G401 (cell line): ENCODE measurements around the gene NR5A2. TPM values are rescaled to one million over a fixed set of nuclear protein-coding genes. Genes with fewer than 3 reads are reported as not detected.
"Not testable (repeated sequence)": the region's sequence is repeated elsewhere in the genome, so short reads cannot be mapped to it uniquely, and the experiment has no call there.

Source experiments
- DNase-seq: peaks from one replicate; pipeline ENCODE4 v3.0.0-alpha.2; 2015; ENCODE audit warnings: low spot score
- in situ Hi-C: cut with HindIII; loops from 2 replicates; pipeline ENCODE4 v1.10.0; 2016; ENCODE audit warnings: low sequenced_read_pairs, mixed read lengths
- total RNA-seq: library from RNA; depleted of rRNA; stranded (reverse); fragments of >200 nt; shearing (Covaris generic); gene quantifications from 2 replicates; pipeline ENCODE4 v1.2.3, GENCODE V29; 2014

The NR5A2 gene
- total RNA-seq, 1 experiment from 2014 or later: not detected

GRCh38 chr1:200180821-200181220, 153.3 kb downstream of the NR5A2 start:
- DNase-seq: no peak
- in situ Hi-C loops: no loop called here

- DNase-seq: no peak
- in situ Hi-C loops: no loop called here
Observed at GRCh38 chr1:200181861-200182260, 154.4 kb downstream of the NR5A2 start.

GRCh38 chr1:200182701-200183100, 155.2 kb downstream of the NR5A2 start:
- no peak for DNase-seq
- in situ Hi-C loops: no loop called here

- in situ Hi-C loops: no loop called here
- no peak for DNase-seq
Observed at GRCh38 chr1:200183637-200184036, 156.1 kb downstream of the NR5A2 start.

GRCh38 chr1:200184196-200184595, 156.7 kb downstream of the NR5A2 start:
- peak; percentile 4 for DNase-seq
- in situ Hi-C loops: no loop called here

GRCh38 chr1:200185191-200185590, 157.7 kb downstream of the NR5A2 start:
- DNase-seq, in situ Hi-C loops: not testable (repeated sequence)

- in situ Hi-C loops, DNase-seq: not testable (repeated sequence)
Observed at GRCh38 chr1:200187332-200187731, 159.8 kb downstream of the NR5A2 start.

GRCh38 chr1:200191993-200192392, 164.5 kb downstream of the NR5A2 start:
- DNase-seq: no peak
- in situ Hi-C loops: no loop called here

GRCh38 chr1:200194477-200194876, 167.0 kb downstream of the NR5A2 start:
- in situ Hi-C loops: no loop called here
- no peak for DNase-seq

- in situ Hi-C loops: no loop called here
Observed at GRCh38 chr1:200198236-200198635, 170.7 kb downstream of the NR5A2 start.

GRCh38 chr1:200205216-200205995, 177.9 kb downstream of the NR5A2 start:
- DNase-seq: no peak
- in situ Hi-C loops: no loop called here

More at GRCh38 chr1:200198236-200198635, 170.7 kb downstream of the NR5A2 start:
- DNase-seq: no peak

GRCh38 chr1:200206340-200206739, 178.8 kb downstream of the NR5A2 start:
- no peak for DNase-seq

GRCh38 chr1:200206761-200207160, 179.3 kb downstream of the NR5A2 start:
- no peak for DNase-seq
- in situ Hi-C loops: no loop called here

More at GRCh38 chr1:200206340-200206739, 178.8 kb downstream of the NR5A2 start:
- in situ Hi-C loops: no loop called here

GRCh38 chr1:200207711-200208126, 180.2 kb downstream of the NR5A2 start:
- in situ Hi-C loops: no loop called here
- no peak for DNase-seq

- in situ Hi-C loops: no loop called here
- no peak for DNase-seq
Observed at GRCh38 chr1:200211157-200211556, 183.6 kb downstream of the NR5A2 start.

- no peak for DNase-seq
- in situ Hi-C loops: no loop called here
Observed at GRCh38 chr1:200213392-200213791, 185.9 kb downstream of the NR5A2 start.

GRCh38 chr1:200213921-200214320, 186.4 kb downstream of the NR5A2 start:
- no peak for DNase-seq
- in situ Hi-C loops: no loop called here

- DNase-seq: no peak
- in situ Hi-C loops: no loop called here
Observed at GRCh38 chr1:200215350-200215749, 187.8 kb downstream of the NR5A2 start.

- in situ Hi-C loops: no loop called here
- no peak for DNase-seq
Observed at GRCh38 chr1:200217703-200218102, 190.2 kb downstream of the NR5A2 start.

GRCh38 chr1:200221614-200222282, 194.2 kb downstream of the NR5A2 start:
- in situ Hi-C loops: no loop called here
- no peak for DNase-seq

- no peak for DNase-seq
- in situ Hi-C loops: no loop called here
Observed at GRCh38 chr1:200223207-200223606, 195.7 kb downstream of the NR5A2 start.
